Measurements from ENCODE around the gene SPACA6.

DNA sequence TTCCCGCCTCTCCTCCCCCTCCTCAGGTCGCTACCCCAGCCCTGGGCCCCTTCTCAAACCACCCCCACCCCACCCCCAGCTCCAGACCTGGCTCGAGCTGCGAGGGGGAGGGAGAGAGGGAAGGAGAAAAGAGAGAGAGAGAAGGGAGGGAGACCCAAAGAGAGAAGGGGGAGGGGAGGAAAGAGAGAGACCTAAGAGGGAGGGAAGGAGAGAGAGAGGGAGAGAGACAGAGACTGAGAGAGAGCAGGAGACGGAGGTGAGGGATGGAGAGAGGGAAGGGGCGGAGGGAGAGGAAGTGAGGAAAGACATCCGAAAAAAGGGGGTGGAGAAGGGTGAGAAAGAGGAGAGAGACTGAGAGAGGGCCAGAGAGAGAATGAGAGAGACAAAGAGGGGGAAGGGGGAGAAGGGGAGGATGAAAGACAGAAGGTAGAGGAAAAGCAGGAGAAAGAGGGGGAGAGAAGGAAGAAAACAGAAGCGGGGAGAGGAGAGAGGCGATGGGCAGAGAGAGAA is 2.0 kb upstream of the SPACA6 start:
- TF ChIP-seq POLR2A (IDR thresholded peaks at IDR 0.05) (no peak), EP300 (IDR thresholded peaks at IDR 0.05) (no peak)
- TF ChIP-seq, protein P1, sequence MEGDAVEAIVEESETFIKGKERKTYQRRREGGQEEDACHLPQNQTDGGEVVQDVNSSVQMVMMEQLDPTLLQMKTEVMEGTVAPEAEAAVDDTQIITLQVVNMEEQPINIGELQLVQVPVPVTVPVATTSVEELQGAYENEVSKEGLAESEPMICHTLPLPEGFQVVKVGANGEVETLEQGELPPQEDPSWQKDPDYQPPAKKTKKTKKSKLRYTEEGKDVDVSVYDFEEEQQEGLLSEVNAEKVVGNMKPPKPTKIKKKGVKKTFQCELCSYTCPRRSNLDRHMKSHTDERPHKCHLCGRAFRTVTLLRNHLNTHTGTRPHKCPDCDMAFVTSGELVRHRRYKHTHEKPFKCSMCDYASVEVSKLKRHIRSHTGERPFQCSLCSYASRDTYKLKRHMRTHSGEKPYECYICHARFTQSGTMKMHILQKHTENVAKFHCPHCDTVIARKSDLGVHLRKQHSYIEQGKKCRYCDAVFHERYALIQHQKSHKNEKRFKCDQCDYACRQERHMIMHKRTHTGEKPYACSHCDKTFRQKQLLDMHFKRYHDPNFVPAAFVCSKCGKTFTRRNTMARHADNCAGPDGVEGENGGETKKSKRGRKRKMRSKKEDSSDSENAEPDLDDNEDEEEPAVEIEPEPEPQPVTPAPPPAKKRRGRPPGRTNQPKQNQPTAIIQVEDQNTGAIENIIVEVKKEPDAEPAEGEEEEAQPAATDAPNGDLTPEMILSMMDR (IDR thresholded peaks at IDR 0.05): no peak
